T-helper 1 cell treated with Interleukin-12 subunit alpha and Interleukin-12 subunit beta and Interleukin-4 antibody, amounts not matched to agents 30 μg/mL and 1 μg/mL, for 36 hours (primary cell): ENCODE results near the gene SLC25A10.
A peak's percentile ranks its signal among the peaks of the same experiment; 100 is the strongest.

Experiments
- H3K27ac Mint-ChIP-seq: one replicate; pipeline ENCODE4 v1.8.0; 2021; ENCODE audit warnings: mild to moderate bottlenecking, mixed read lengths
- H3K27me3 Mint-ChIP-seq: one replicate; pipeline ENCODE4 v1.8.0; 2021; ENCODE audit warnings: low read depth, mixed read lengths
- H3K36me3 Mint-ChIP-seq: one replicate; pipeline ENCODE4 v1.8.0; 2021; ENCODE audit warnings: low read depth, mixed read lengths
- H3K4me1 Mint-ChIP-seq: one replicate; pipeline ENCODE4 v1.8.0; 2021; ENCODE audit warnings: low read depth, mixed read lengths
- H3K4me3 Mint-ChIP-seq: one replicate; pipeline ENCODE4 v1.8.0; 2021; ENCODE audit warnings: mild to moderate bottlenecking, moderate library complexity, mixed read lengths
- H3K9me3 Mint-ChIP-seq: one replicate; pipeline ENCODE4 v1.8.0; 2021; ENCODE audit warnings: mixed read lengths

SLC25A10 gene

DNA sequence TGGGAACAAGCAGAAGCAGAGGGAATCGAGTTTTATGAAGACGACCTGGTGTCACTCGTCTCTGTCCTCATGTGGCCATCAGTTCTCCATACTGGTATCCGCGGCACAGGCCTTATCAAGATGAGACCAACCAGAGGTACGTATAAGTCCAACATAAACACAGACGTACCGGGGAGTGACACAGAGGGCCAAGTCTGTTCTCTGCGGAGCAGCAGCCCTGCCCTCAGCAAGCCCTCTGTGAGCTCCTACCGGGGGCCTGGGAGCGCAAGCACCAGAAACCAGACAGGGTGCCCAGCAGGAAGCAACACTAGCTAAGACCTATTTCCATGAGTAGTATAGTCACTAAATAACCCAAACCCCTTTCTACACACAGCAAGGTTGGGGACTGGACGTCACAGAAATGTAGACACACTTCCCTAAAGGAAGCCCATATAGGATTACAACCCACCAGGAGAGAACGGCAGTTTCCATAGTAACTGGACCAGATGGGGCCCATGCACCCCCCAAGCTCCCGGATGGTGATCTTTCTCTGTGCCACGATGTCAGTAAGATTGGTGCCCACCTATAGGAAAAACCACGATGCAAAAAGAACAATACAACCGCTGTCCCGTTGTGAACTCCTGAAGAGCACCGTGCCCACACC, 29.4 kb upstream of the SLC25A10 start:
- H3K36me3 Mint-ChIP-seq, result peaks cover 24% of the 10 kb centered on the region
- H3K4me3 Mint-ChIP-seq, result peak overlapping the region; percentile 98
- H3K27ac Mint-ChIP-seq, result peak overlapping the region; percentile 34
- H3K9me3 Mint-ChIP-seq, result no peaks in the 10 kb centered on the region
- H3K4me1 Mint-ChIP-seq, result peaks cover 21% of the 10 kb centered on the region
- no peaks in the 10 kb centered on the region for H3K27me3 Mint-ChIP-seq

DNA sequence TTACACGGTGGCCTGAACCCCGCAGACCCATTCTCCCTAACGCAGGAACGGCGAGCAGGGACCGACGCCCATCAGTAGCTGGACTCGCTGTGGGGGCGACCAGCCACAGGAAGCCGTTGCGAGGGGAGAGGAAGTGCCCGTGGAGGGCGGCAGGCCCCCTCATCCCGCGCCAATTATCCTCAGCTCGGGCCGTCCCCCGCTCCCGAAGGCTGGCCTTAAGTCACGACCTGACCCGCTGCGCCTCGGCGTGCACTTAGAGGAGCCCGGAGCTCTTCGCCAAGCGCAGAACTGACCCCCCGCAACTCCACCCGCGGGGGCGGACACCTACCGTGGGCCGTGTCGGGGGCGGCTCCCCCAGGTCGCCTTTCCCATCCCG, 28.9 kb upstream of the SLC25A10 start:
- Mint-ChIP-seq H3K36me3 (peaks cover 24% of the 10 kb centered on the region), H3K27me3 (no peaks in the 10 kb centered on the region), H3K4me1 (peaks cover 21% of the 10 kb centered on the region), H3K27ac (peak overlapping the region; percentile 34), H3K4me3 (peak overlapping the region; percentile 98), H3K9me3 (no peaks in the 10 kb centered on the region)

DNA sequence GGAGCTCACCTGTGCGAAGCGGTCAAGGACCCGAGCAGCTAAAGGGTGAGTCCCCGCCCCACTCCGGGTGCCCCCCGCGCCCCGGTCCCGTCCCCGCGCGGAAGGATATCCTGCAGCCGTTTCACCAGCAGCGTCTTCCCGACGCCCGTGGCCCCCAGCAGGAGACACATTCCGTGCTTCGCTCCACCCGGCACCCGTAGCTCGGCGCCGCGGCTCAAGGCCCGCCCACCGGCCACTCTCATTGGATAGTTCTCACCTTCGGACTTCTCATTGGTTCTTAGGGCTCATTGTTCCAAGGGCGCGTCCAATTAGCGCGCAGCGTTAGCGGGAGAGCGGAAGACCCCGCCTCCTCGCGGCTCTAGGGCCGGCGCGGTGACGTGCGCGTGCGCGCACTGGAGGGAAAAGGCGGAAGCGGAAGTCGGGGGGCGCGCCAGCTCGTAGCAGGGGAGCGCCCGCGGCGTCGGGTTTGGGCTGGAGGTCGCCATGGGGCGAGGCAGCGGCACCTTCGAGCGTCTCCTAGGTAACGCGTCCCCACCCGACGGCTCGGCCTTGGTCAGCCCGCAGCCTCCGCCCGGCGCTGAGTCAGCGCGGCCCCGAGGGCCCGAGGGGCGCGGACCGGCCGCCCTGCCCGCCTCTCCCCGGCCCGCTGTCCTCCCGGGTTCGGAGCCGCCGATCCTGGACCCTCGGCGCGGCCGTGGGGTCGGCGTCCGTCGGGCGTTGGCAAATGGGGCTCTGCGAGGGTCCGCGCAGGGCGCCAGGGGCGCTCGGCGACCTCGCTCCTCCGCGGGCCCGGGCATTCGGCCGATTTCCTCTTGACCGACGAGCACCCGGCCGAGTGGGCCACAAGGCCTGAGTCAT, 28.3 kb upstream of the SLC25A10 start, which contains the start of the genes ARL16 and HGS:
ARL16 (minus strand) TSS at position 214 of the 858 bp plus-strand sequence; CDS start at position 170, 44 bp downstream.
HGS (plus strand) TSS at position 428 of the 858 bp plus-strand sequence; CDS start at position 484, 56 bp downstream.
- Mint-ChIP-seq H3K9me3 (no peaks in the 10 kb centered on the region), H3K4me3 (peak within 1 kb of the TSS; percentile 98), H3K27ac (peak within 1 kb of the TSS; percentile 95), H3K36me3 (peaks cover 26% of the 10 kb centered on the region), H3K4me1 (peaks cover 21% of the 10 kb centered on the region), H3K27me3 (no peaks in the 10 kb centered on the region)

DNA sequence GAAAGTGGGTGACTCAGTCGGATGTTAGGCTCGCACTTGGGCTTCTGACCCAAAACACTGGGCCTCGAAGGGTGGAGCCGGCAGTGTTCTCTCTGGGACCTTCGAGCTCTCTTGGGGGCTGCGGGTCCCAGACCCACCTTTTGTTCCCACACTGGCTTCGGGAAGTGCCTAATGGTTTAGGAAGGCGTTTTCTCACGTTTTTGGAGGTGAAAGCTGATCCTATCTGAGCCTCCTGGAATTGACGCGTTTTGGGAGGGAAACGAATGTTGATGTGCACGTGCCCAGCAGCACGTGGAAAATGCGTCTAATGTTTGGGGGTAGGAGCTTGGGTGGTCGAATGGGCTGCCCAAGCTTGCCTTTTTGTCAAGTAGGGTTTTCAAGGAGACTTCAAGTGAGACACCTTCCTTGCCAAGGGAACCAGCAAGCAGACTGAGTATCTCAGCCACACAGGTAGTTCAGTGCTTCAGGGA, 27.6 kb upstream of the SLC25A10 start:
- Mint-ChIP-seq H3K27ac (peak overlapping the region; percentile 70), H3K36me3 (peaks cover 31% of the 10 kb centered on the region), H3K27me3 (no peaks in the 10 kb centered on the region), H3K4me3 (peak overlapping the region; percentile 85), H3K9me3 (no peaks in the 10 kb centered on the region), H3K4me1 (peaks cover 21% of the 10 kb centered on the region)

DNA sequence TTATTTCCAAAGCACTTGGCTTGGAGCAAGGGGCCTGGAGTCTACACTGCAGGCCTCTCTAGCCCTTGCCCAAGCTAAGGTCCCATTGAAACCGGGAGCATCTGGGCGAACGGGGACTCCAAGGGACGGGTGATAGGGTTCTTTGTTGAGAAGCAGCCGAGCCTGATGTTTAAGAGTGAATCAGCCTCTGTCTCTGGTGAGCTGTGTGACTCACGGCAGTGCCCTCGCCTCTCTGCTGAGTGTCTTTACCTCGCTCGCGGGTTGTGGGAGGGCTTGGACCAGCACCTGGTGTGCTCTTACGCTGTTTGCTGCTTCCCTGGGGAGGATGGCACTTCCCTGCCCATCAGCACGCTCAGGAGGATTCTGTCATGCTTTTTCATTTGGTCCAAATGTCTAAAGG, 27.0 kb upstream of the SLC25A10 start:
- H3K9me3 Mint-ChIP-seq, result no peaks in the 10 kb centered on the region
- peaks cover 34% of the 10 kb centered on the region for H3K36me3 Mint-ChIP-seq
- H3K4me1 Mint-ChIP-seq, result peaks cover 21% of the 10 kb centered on the region
- peak overlapping the region; percentile 85 for H3K4me3 Mint-ChIP-seq
- no peaks in the 10 kb centered on the region for H3K27me3 Mint-ChIP-seq
- H3K27ac Mint-ChIP-seq, result no peak overlapping the region

DNA sequence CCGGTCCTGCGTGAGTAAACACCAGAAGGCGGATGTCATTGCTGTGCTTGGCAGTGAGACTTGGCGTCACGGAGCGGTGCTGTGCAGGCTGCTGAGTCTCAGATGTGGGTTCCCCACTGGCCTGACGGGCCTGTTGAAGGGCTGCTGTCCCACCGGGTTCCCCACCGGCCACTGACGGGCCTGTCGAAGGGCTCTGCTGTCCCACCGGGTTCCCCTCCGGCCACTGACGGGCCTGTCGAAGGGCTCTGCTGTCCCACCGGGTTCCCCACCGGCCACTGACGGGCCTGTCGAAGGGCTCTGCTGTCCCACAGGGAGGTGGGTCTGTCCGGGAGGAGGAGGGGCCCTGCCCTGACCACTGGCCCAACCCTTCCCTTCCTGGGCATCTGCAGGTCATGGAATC, 25.5 kb upstream of the SLC25A10 start:
- peaks cover 34% of the 10 kb centered on the region for H3K36me3 Mint-ChIP-seq
- H3K27me3 Mint-ChIP-seq, result no peaks in the 10 kb centered on the region
- H3K9me3 Mint-ChIP-seq, result no peaks in the 10 kb centered on the region
- peaks cover 21% of the 10 kb centered on the region for H3K4me1 Mint-ChIP-seq
- no peak overlapping the region for H3K4me3 Mint-ChIP-seq
- H3K27ac Mint-ChIP-seq, result no peak overlapping the region

DNA sequence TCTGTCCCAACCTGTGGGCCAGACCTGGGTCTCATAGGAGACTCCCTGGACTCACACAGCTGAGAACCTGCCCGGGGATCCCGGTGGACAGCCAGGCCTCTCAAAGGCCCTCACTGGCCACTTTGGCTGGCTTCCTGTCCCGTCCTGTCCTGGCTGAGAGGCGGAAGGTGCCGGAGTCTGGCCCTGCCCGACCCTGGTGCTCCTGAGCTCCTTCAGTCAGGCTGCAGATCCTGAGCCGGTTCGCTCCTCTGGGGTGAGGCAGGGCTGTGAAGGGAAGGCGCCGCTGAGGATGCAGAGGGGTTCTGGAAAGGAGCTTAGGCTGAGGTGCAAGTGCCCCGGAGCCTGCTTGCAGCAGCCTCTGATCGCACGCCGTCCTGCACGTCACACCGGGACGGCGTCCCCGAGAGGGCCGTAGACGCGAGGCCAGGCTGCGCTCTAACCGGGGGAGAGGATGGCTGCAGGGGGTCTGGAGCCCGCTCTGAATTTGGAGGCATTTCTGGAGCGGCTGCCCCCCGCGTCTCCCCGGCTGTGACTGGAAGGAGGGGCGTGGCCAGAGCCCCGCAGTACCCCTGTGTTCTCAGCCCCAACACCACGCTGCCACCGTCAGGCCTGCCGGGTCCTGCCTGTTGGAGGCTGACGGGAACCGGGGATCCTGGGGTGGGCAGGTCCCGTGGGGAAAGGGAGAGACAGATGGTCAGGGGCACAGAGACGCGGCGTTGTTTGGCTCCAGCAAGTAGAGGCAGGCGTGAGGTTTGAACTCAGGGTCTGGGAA, 24.1 kb upstream of the SLC25A10 start:
- H3K27me3 Mint-ChIP-seq, result no peaks in the 10 kb centered on the region
- no peaks in the 10 kb centered on the region for H3K9me3 Mint-ChIP-seq
- H3K36me3 Mint-ChIP-seq, result peaks cover 36% of the 10 kb centered on the region
- H3K4me1 Mint-ChIP-seq, result peaks cover 13% of the 10 kb centered on the region
- H3K4me3 Mint-ChIP-seq, result no peak overlapping the region
- no peak overlapping the region for H3K27ac Mint-ChIP-seq

DNA sequence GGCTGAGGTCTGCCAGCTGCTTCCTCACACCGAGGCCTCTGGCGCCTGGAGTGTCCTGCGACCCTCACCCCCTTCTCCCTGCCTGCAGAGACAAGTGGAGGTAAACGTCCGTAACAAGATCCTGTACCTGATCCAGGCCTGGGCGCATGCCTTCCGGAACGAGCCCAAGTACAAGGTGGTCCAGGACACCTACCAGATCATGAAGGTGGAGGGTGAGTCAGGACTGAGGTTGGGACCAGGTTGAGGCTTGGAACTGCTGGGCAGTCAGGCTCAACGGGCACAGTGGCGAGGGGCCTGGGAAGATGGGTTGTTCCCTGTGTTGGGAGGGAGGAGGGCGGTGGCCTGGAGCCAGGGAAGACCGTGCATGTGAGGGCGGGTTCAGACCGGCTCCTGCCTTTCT, 23.5 kb upstream of the SLC25A10 start:
- H3K4me3 Mint-ChIP-seq, result no peak overlapping the region
- H3K4me1 Mint-ChIP-seq, result peaks cover 11% of the 10 kb centered on the region
- H3K36me3 Mint-ChIP-seq, result peaks cover 35% of the 10 kb centered on the region
- H3K27me3 Mint-ChIP-seq, result no peaks in the 10 kb centered on the region
- H3K27ac Mint-ChIP-seq, result no peak overlapping the region
- H3K9me3 Mint-ChIP-seq, result no peaks in the 10 kb centered on the region

DNA sequence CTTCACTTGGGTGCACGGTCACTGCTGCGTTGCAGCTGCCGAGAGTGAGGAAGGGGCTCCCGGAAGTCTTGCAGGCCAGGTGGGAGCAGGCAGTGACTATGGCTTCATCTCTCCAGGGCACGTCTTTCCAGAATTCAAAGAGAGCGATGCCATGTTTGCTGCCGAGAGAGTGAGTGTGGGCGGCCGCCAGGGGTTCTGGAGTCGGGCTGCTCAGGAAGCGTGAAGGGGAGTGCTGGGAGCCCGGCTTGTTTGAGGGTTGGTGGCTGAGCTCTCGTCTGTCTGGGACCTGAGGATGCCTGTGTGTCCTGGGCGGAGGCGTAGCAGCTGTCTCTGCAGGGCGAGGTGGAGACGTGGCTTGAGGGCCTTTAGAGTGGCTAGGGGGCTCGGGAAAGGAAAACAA, 22.0 kb upstream of the SLC25A10 start:
- H3K36me3 Mint-ChIP-seq, result peaks cover 30% of the 10 kb centered on the region
- no peak overlapping the region for H3K4me3 Mint-ChIP-seq

DNA sequence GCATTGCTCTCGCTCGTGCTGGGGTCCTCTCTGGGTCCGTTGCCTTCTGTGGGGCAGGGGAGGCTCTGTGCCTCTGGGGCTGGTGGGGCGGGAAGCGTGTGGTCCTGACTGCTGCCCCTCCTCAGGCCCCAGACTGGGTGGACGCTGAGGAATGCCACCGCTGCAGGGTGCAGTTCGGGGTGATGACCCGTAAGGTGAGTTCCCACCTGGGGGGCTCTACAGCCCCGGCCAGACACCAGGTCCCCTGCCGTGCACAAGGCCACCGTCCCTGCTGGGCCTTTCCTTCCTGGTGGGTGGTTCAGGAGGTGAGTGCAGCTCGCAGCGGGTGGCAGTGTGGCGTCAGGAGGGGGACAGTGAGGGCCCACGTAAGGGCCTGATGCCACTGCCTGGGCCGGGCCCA, 21.5 kb upstream of the SLC25A10 start:
- Mint-ChIP-seq H3K9me3 (no peaks in the 10 kb centered on the region), H3K4me1 (peaks cover 2% of the 10 kb centered on the region), H3K27ac (no peak overlapping the region), H3K27me3 (no peaks in the 10 kb centered on the region), H3K4me3 (no peak overlapping the region), H3K36me3 (peaks cover 26% of the 10 kb centered on the region)

More for the DNA sequence above, 22.0 kb upstream of the SLC25A10 start:
- Mint-ChIP-seq H3K27ac (no peak overlapping the region), H3K4me1 (peaks cover 2% of the 10 kb centered on the region), H3K9me3 (no peaks in the 10 kb centered on the region), H3K27me3 (no peaks in the 10 kb centered on the region)

DNA sequence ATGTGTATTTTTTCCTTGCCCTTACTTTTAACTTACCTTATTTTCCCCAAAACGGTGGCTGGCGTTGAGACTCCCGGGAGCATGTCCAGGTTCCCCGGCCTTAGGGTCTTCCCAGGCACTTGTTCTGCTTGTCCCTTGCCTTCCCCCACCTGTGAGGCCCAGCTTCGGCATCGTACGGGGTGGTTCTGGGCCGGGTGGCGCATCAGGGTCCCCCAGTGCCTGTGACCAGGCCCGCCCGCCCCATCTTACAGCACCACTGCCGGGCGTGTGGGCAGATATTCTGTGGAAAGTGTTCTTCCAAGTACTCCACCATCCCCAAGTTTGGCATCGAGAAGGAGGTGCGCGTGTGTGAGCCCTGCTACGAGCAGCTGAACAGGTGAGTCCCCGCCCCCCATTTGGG, 20.9 kb upstream of the SLC25A10 start:
- H3K4me1 Mint-ChIP-seq, result peaks cover 2% of the 10 kb centered on the region
- H3K27me3 Mint-ChIP-seq, result no peaks in the 10 kb centered on the region
- no peaks in the 10 kb centered on the region for H3K9me3 Mint-ChIP-seq
- no peak overlapping the region for H3K4me3 Mint-ChIP-seq
- H3K27ac Mint-ChIP-seq, result no peak overlapping the region
- H3K36me3 Mint-ChIP-seq, result peaks cover 23% of the 10 kb centered on the region

DNA sequence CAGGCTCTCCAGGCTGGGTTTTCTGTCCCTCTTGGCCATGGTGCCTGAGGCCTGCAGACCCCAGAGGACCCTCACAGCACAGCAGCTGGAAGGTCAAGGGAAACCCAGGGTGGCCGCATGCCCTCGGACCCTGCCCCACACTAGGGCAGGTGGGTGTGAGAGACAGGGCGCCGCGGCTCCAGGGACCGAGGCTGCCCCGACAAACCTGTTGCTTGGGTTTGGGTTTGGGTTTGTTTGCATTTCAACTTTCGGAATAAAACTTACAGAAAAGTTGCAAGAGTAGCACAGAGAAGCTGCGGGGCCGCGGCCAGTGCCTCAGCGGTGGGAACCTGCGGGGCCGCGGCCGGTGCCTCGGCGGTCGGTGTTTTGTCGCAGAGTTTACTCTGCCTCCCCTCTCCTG, 20.5 kb upstream of the SLC25A10 start:
- H3K4me3 Mint-ChIP-seq, result no peak overlapping the region
- H3K4me1 Mint-ChIP-seq, result peaks cover 2% of the 10 kb centered on the region
- no peak overlapping the region for H3K27ac Mint-ChIP-seq
- peaks cover 21% of the 10 kb centered on the region for H3K36me3 Mint-ChIP-seq
- H3K27me3 Mint-ChIP-seq, result no peaks in the 10 kb centered on the region
- H3K9me3 Mint-ChIP-seq, result no peaks in the 10 kb centered on the region

DNA sequence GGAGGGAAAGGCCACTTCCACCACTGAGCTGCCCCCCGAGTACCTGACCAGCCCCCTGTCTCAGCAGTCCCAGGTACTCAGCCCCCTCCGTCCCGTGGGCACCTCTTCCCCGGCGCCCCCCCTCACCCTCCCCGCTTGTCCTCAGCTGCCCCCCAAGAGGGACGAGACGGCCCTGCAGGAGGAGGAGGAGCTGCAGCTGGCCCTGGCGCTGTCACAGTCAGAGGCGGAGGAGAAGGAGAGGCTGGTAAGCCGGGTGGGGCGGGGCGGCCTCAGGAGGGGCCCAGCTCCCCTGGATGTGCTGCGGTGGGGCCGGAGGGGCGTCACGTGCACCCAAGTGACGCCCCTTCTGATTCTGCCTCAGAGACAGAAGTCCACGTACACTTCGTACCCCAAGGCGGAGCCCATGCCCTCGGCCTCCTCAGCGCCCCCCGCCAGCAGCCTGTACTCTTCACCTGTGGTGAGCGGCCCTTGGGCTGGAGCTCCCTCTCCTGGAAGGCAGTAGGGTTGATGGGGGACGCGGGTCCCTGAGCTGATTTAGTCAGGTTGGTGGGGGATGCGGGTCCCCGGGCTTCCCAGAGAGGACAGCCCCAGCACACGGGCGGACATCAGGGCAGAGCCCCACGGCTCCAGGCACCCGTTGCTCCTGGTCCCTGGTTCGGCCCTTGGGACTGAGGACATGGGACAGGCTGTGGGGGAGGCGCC, 18.4 kb upstream of the SLC25A10 start:
- Mint-ChIP-seq H3K9me3 (no peaks in the 10 kb centered on the region), H3K36me3 (peaks cover 21% of the 10 kb centered on the region), H3K4me1 (no peaks in the 10 kb centered on the region), H3K27me3 (no peaks in the 10 kb centered on the region), H3K4me3 (no peak overlapping the region), H3K27ac (no peak overlapping the region)

DNA sequence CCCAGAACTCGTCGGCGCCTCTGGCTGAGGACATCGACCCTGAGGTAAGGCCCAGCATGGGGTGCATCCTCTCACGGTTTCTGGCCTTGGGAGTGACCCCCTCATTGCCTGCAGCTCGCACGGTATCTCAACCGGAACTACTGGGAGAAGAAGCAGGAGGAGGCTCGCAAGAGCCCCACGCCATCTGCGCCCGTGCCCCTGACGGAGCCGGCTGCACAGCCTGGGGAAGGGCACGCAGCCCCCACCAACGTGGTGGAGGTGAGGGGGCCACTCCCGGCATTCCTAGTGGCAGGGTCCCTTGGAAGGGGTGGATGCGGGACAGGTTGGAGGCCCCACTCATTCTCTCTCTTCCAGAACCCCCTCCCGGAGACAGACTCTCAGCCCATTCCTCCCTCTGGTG, 17.3 kb upstream of the SLC25A10 start:
- H3K27ac Mint-ChIP-seq, result no peak overlapping the region

More for the DNA sequence above, 17.3 kb upstream of the SLC25A10 start:
- no peaks in the 10 kb centered on the region for H3K4me1 Mint-ChIP-seq
- peaks cover 15% of the 10 kb centered on the region for H3K36me3 Mint-ChIP-seq
- no peaks in the 10 kb centered on the region for H3K27me3 Mint-ChIP-seq
- H3K4me3 Mint-ChIP-seq, result no peak overlapping the region
- no peaks in the 10 kb centered on the region for H3K9me3 Mint-ChIP-seq
